Fibroblast of villous mesenchyme (primary cell): Measurements from ENCODE around the gene CYLC1. TPM values are rescaled to one million over a fixed set of nuclear protein-coding genes. Genes with fewer than 3 reads are reported as not detected.

Experiments
- DNase-seq: peaks from one replicate; pipeline ENCODE4 v3.0.0-alpha.2; 2010; ENCODE audit warnings: low read depth
- H3K4me3 ChIP-seq: 2 replicates; pipeline ENCODE4 v1.5.1; 2011; ENCODE audit warnings: low read depth, mild to moderate bottlenecking, low read length
- CTCF ChIP-seq: IDR thresholded peaks from 2 replicates; pipeline ENCODE4 v1.5.1; 2012; ENCODE audit warnings: low read depth, mild to moderate bottlenecking, low read length; ENCODE audit not compliant: insufficient read depth
- total RNA-seq: library from RNA; depleted of rRNA; stranded (reverse); fragments of >200 nt; gene quantifications from 2 replicates; pipeline ENCODE4 v1.2.3, GENCODE V29; 2012

Gene CYLC1
- total RNA-seq, result not detected in 2 replicates

GRCh38 chrX:83860846-83861245 is at the start of gene CYLC1:
TSS of gene CYLC1 (plus strand) at chrX:83861146. CDS start at chrX:83861183, 37 bp downstream.
- DNase-seq, result no peak
- TF ChIP-seq CTCF, result no peak
- H3K4me3 ChIP-seq, result no peak within 1 kb of the TSS

GRCh38 chrX:83819304-83819703 is 41.6 kb upstream of the CYLC1 start:
- H3K4me3 ChIP-seq, result no peak overlapping the region
- TF ChIP-seq CTCF, result no peak
- no peak for DNase-seq

- no peak for TF ChIP-seq CTCF
- no peak for DNase-seq
- no peak overlapping the region for H3K4me3 ChIP-seq
Measured at GRCh38 chrX:83829874-83830273, 31.1 kb upstream of the CYLC1 start.

GRCh38 chrX:83845397-83845796 is 15.5 kb upstream of the CYLC1 start:
- peak; percentile 3 for DNase-seq
- peak; percentile 57 for TF ChIP-seq CTCF
- H3K4me3 ChIP-seq, result no peak overlapping the region

- no peak for TF ChIP-seq CTCF
- H3K4me3 ChIP-seq, result no peak overlapping the region
- no peak for DNase-seq
Measured at GRCh38 chrX:83847339-83847738, 13.6 kb upstream of the CYLC1 start.

GRCh38 chrX:83888585-83888984 is 27.6 kb downstream of the CYLC1 start:
- no peak for DNase-seq
- no peak for TF ChIP-seq CTCF
- no peak overlapping the region for H3K4me3 ChIP-seq

GRCh38 chrX:83892433-83892832 is 31.5 kb downstream of the CYLC1 start:
- H3K4me3 ChIP-seq, result no peak overlapping the region
- no peak for DNase-seq
- no peak for TF ChIP-seq CTCF
